ENCODE measurements around the gene PCK1.

PCK1 gene

GRCh38 chr20:57577679-57578475, 17.0 kb downstream of the PCK1 start:
- DNase-seq (ENCODE audit: low read depth) = no peak

- no peak for DNase-seq (ENCODE audit: low read depth)
Observed at GRCh38 chr20:57578476-57579165, 17.7 kb downstream of the PCK1 start.

GRCh38 chr20:57579331-57579897, 18.5 kb downstream of the PCK1 start:
- DNase-seq (ENCODE audit: low read depth) = no peak

- DNase-seq (ENCODE audit: low read depth) = no peak
Observed at GRCh38 chr20:57579898-57580447, 19.1 kb downstream of the PCK1 start.

GRCh38 chr20:57580478-57581201, 19.7 kb downstream of the PCK1 start:
- DNase-seq (ENCODE audit: low read depth) = no peak

- no peak for DNase-seq (ENCODE audit: low read depth)
Observed at GRCh38 chr20:57581202-57582028, 20.5 kb downstream of the PCK1 start.

GRCh38 chr20:57582029-57582378, 21.1 kb downstream of the PCK1 start:
- DNase-seq (ENCODE audit: low read depth) = no peak

GRCh38 chr20:57582432-57583288, 21.8 kb downstream of the PCK1 start:
- DNase-seq (ENCODE audit: low read depth) = peak; percentile 6

- no peak for DNase-seq (ENCODE audit: low read depth)
Observed at GRCh38 chr20:57583289-57584257, 22.7 kb downstream of the PCK1 start.

GRCh38 chr20:57584768-57585461, 24.0 kb downstream of the PCK1 start:
- no peak for DNase-seq (ENCODE audit: low read depth)

GRCh38 chr20:57585466-57586213, 24.7 kb downstream of the PCK1 start:
- no peak for DNase-seq (ENCODE audit: low read depth)

- DNase-seq (ENCODE audit: low read depth) = no peak
Observed at GRCh38 chr20:57586370-57586793, 25.5 kb downstream of the PCK1 start.

GRCh38 chr20:57586943-57587277, 26.0 kb downstream of the PCK1 start:
- DNase-seq (ENCODE audit: low read depth) = no peak

- no peak for DNase-seq (ENCODE audit: low read depth)
Observed at GRCh38 chr20:57587278-57587988, 26.5 kb downstream of the PCK1 start.

- no peak for DNase-seq (ENCODE audit: low read depth)
Observed at GRCh38 chr20:57587989-57588377, 27.1 kb downstream of the PCK1 start.

GRCh38 chr20:57588596-57588995, 27.7 kb downstream of the PCK1 start:
- no peak for DNase-seq (ENCODE audit: low read depth)

- DNase-seq (ENCODE audit: low read depth) = no peak
Observed at GRCh38 chr20:57589123-57589727, 28.3 kb downstream of the PCK1 start.

All from non-pigmented ciliary epithelial cell (primary cell).